ENCODE measurements around the gene CAPG.

CAPG gene

GRCh38 chr2:85397925-85398331, 12.2 kb downstream of the CAPG start:
- peaks cover 66% of the 10 kb centered on the region; the same call in 1 of the 2 replicates for H3K36me3 ChIP-seq (ENCODE audit: insufficient read depth, low read length)
- H3K79me2 ChIP-seq (ENCODE audit: insufficient read depth, low read length): peaks cover 16% of the 10 kb centered on the region
- H3K4me1 ChIP-seq (ENCODE audit: insufficient read depth, low read length, poor library complexity, severe bottlenecking): peaks cover 2% of the 10 kb centered on the region
- no peaks in the 10 kb centered on the region for H3K27me3 ChIP-seq (ENCODE audit: insufficient read depth, low read length, poor library complexity, severe bottlenecking)
- no peaks in the 10 kb centered on the region for H3K9me3 ChIP-seq (ENCODE audit: insufficient read depth, low read depth, low read length)
- no peak for TF ChIP-seq CTCF (conservative IDR thresholded peaks at IDR 0.05; ENCODE audit: low read length)
- no peaks in the 10 kb centered on the region for H3F3A ChIP-seq (ENCODE audit: low read depth)
- H3K9me2 ChIP-seq (replicated peaks; ENCODE audit: low read depth, low read length): no peaks in the 10 kb centered on the region
- H4K20me1 ChIP-seq (ENCODE audit: insufficient read depth, low read length, poor library complexity, severe bottlenecking): no peaks in the 10 kb centered on the region
- no peak overlapping the region for H3K4me2 ChIP-seq (ENCODE audit: low read depth, low read length, poor library complexity, severe bottlenecking)
- H3K4me3 ChIP-seq (ENCODE audit: low read length, poor library complexity, severe bottlenecking): no peak overlapping the region
- no peak overlapping the region for H2AFZ ChIP-seq (ENCODE audit: low read length)
- H3K9ac ChIP-seq (ENCODE audit: low read depth, low read length, poor library complexity, severe bottlenecking): no peak overlapping the region

- H3K4me2 ChIP-seq (ENCODE audit: low read depth, low read length, poor library complexity, severe bottlenecking): no peak overlapping the region
Observed at GRCh38 chr2:85396531-85397470, 13.4 kb downstream of the CAPG start.

GRCh38 chr2:85395912-85396475, 14.2 kb downstream of the CAPG start:
- no peaks in the 10 kb centered on the region for H3K9me2 ChIP-seq (replicated peaks; ENCODE audit: low read depth, low read length)
- no peaks in the 10 kb centered on the region for H3K79me2 ChIP-seq (ENCODE audit: insufficient read depth, low read length)
- peaks cover 64% of the 10 kb centered on the region; the same call in 1 of the 2 replicates for H3K36me3 ChIP-seq (ENCODE audit: insufficient read depth, low read length)
- H3K4me1 ChIP-seq (ENCODE audit: insufficient read depth, low read length, poor library complexity, severe bottlenecking): no peaks in the 10 kb centered on the region
- TF ChIP-seq EZH2phosphoT487 (IDR thresholded peaks at IDR 0.05; ENCODE audit: borderline replicate concordance) (no peak), CTCF (conservative IDR thresholded peaks at IDR 0.05; ENCODE audit: low read length) (no peak)
- H3K9ac ChIP-seq (ENCODE audit: low read depth, low read length, poor library complexity, severe bottlenecking): no peak overlapping the region
- H3K27me3 ChIP-seq (ENCODE audit: insufficient read depth, low read length, poor library complexity, severe bottlenecking): no peaks in the 10 kb centered on the region
- no peaks in the 10 kb centered on the region for H4K20me1 ChIP-seq (ENCODE audit: insufficient read depth, low read length, poor library complexity, severe bottlenecking)
- no peak overlapping the region for H2AFZ ChIP-seq (ENCODE audit: low read length)
- H3K4me2 ChIP-seq (ENCODE audit: low read depth, low read length, poor library complexity, severe bottlenecking): no peak overlapping the region
- no peaks in the 10 kb centered on the region for H3F3A ChIP-seq (ENCODE audit: low read depth)
- no peaks in the 10 kb centered on the region for H3K9me3 ChIP-seq (ENCODE audit: insufficient read depth, low read depth, low read length)
- H3K4me3 ChIP-seq (ENCODE audit: low read length, poor library complexity, severe bottlenecking): no peak overlapping the region

More at GRCh38 chr2:85396531-85397470, 13.4 kb downstream of the CAPG start:
- Histone ChIP-seq H3K4me3 (ENCODE audit: low read length, poor library complexity, severe bottlenecking) (no peak overlapping the region), H3K36me3 (ENCODE audit: insufficient read depth, low read length) (peaks cover 66% of the 10 kb centered on the region; the same call in 1 of the 2 replicates), H3K9me2 (replicated peaks; ENCODE audit: low read depth, low read length) (no peaks in the 10 kb centered on the region), H3K9me3 (ENCODE audit: insufficient read depth, low read depth, low read length) (no peaks in the 10 kb centered on the region), H3F3A (ENCODE audit: low read depth) (no peaks in the 10 kb centered on the region), H3K4me1 (ENCODE audit: insufficient read depth, low read length, poor library complexity, severe bottlenecking) (no peaks in the 10 kb centered on the region), H2AFZ (ENCODE audit: low read length) (no peak overlapping the region), H3K27me3 (ENCODE audit: insufficient read depth, low read length, poor library complexity, severe bottlenecking) (no peaks in the 10 kb centered on the region), H3K9ac (ENCODE audit: low read depth, low read length, poor library complexity, severe bottlenecking) (no peak overlapping the region), H3K79me2 (ENCODE audit: insufficient read depth, low read length) (peaks cover 4% of the 10 kb centered on the region; the same call in 1 of the 2 replicates), H4K20me1 (ENCODE audit: insufficient read depth, low read length, poor library complexity, severe bottlenecking) (no peaks in the 10 kb centered on the region)
- TF ChIP-seq CTCF (conservative IDR thresholded peaks at IDR 0.05; ENCODE audit: low read length) (no peak), EZH2phosphoT487 (IDR thresholded peaks at IDR 0.05; ENCODE audit: borderline replicate concordance) (no peak)

Data from Loucy (cell line).